ENCODE measurements around the gene ZBTB43. TPM values are rescaled to one million over a fixed set of nuclear protein-coding genes. Genes with fewer than 3 reads are reported as not detected.
A peak's percentile ranks its signal among the peaks of the same experiment; 100 is the strongest.
"Not testable (repeated sequence)": the region's sequence is repeated elsewhere in the genome, so short reads cannot be mapped to it uniquely, and the experiment has no call there.

The ZBTB43 gene
- total RNA-seq, 2 experiments from 2014 or later = 13.6 to 19.1 TPM

- no peak overlapping the region for H3K4me3 Mint-ChIP-seq
- CTCF ChIA-PET = interaction anchor here (0.7 to 22.1 kb wide), 4 partner anchors 22 to 73 kb away, joined by 3 to 704 read pairs (median 3); no protein-coding TSS in a partner anchor
Observed at GRCh38 chr9:126778141-126778540, 26.7 kb upstream of the ZBTB43 start.

GRCh38 chr9:126778696-126779095 lies 26.1 kb upstream of the ZBTB43 start:
- H3K4me1 Mint-ChIP-seq (ENCODE audit: low read depth); ATAC-seq; H3K9me3 Mint-ChIP-seq (ENCODE audit: insufficient read depth); DNase-seq; H3K27ac Mint-ChIP-seq; H3K36me3 Mint-ChIP-seq (ENCODE audit: low read depth); H3K4me3 Mint-ChIP-seq: not testable (repeated sequence)
- peaks cover 19% of the 10 kb centered on the region for H3K27me3 Mint-ChIP-seq (ENCODE audit: low read depth)
- CTCF ChIA-PET = interaction anchor here (0.7 to 22.1 kb wide), 4 partner anchors 22 to 74 kb away, joined by 3 to 704 read pairs (median 3); no protein-coding TSS in a partner anchor
- POLR2A ChIA-PET = interaction anchor here (0.6 kb wide), 2 partner anchors 9 to 48 kb away, joined by 3 to 4 read pairs; no protein-coding TSS in a partner anchor

More at GRCh38 chr9:126778141-126778540, 26.7 kb upstream of the ZBTB43 start:
- Mint-ChIP-seq H3K36me3 (ENCODE audit: low read depth) (no peaks in the 10 kb centered on the region), H3K27me3 (ENCODE audit: low read depth) (peaks cover 22% of the 10 kb centered on the region), H3K4me1 (ENCODE audit: low read depth) (peaks cover 5% of the 10 kb centered on the region), H3K27ac (no peak overlapping the region), H3K9me3 (ENCODE audit: insufficient read depth) (no peaks in the 10 kb centered on the region)
- ATAC-seq = no peak
- POLR2A ChIA-PET = interaction anchor here (0.6 kb wide), 1 partner anchor 9 kb away, joined by 3 read pairs; no protein-coding TSS in a partner anchor
- DNase-seq = no peak

GRCh38 chr9:126781186-126782052 lies 23.4 kb upstream of the ZBTB43 start:
- H3K27me3 Mint-ChIP-seq (ENCODE audit: low read depth) = peaks cover 5% of the 10 kb centered on the region
- no peaks in the 10 kb centered on the region for H3K36me3 Mint-ChIP-seq (ENCODE audit: low read depth)
- POLR2A ChIA-PET = interaction anchor here (1.3 to 1.7 kb wide), 2 partner anchors 12 to 75 kb away, joined by 4 to 8 read pairs; no protein-coding TSS in a partner anchor
- CTCF ChIA-PET = interaction anchor here (0.6 to 22.1 kb wide), 36 partner anchors 9 to 269 kb away, joined by 3 to 704 read pairs (median 4); partner anchors contain the start of genes RALGPS1 and ZBTB43
- H3K27ac Mint-ChIP-seq = no peak overlapping the region
- ATAC-seq (peak; percentile 89), DNase-seq (peak; percentile 86)
- H3K9me3 Mint-ChIP-seq (ENCODE audit: insufficient read depth) = no peaks in the 10 kb centered on the region
- H3K4me3 Mint-ChIP-seq = no peak overlapping the region
- H3K4me1 Mint-ChIP-seq (ENCODE audit: low read depth) = peaks cover 4% of the 10 kb centered on the region

- no peak for DNase-seq
- no peaks in the 10 kb centered on the region for H3K9me3 Mint-ChIP-seq (ENCODE audit: insufficient read depth)
- H3K36me3 Mint-ChIP-seq (ENCODE audit: low read depth) = no peaks in the 10 kb centered on the region
- CTCF ChIA-PET = interaction anchor here (0.6 to 22.1 kb wide), 32 partner anchors 8 to 270 kb away, joined by 3 to 704 read pairs (median 4); partner anchors contain the start of genes RALGPS1 and ZBTB43
- POLR2A ChIA-PET = interaction anchor here (1.3 to 1.7 kb wide), 2 partner anchors 11 to 76 kb away, joined by 4 to 8 read pairs; no protein-coding TSS in a partner anchor
- H3K4me3 Mint-ChIP-seq = no peak overlapping the region
- no peak overlapping the region for H3K27ac Mint-ChIP-seq
- no peak for ATAC-seq
- peaks cover 11% of the 10 kb centered on the region for H3K27me3 Mint-ChIP-seq (ENCODE audit: low read depth)
- H3K4me1 Mint-ChIP-seq (ENCODE audit: low read depth) = peaks cover 4% of the 10 kb centered on the region
Observed at GRCh38 chr9:126782053-126782388, 22.8 kb upstream of the ZBTB43 start.

- Mint-ChIP-seq H3K27me3 (ENCODE audit: low read depth) (peaks cover 26% of the 10 kb centered on the region), H3K9me3 (ENCODE audit: insufficient read depth) (no peaks in the 10 kb centered on the region), H3K4me1 (ENCODE audit: low read depth) (peaks cover 4% of the 10 kb centered on the region), H3K4me3 (no peak overlapping the region), H3K36me3 (ENCODE audit: low read depth) (no peaks in the 10 kb centered on the region), H3K27ac (no peak overlapping the region)
- POLR2A ChIA-PET = interaction anchor here (0.6 kb wide), 1 partner anchor 105 kb away, joined by 3 read pairs; no protein-coding TSS in a partner anchor
- CTCF ChIA-PET = interaction anchor here (0.7 to 22.1 kb wide), 2 partner anchors 79 to 379 kb away, joined by 3 to 704 read pairs; no protein-coding TSS in a partner anchor
- no peak for ATAC-seq
- no peak for DNase-seq
Observed at GRCh38 chr9:126783949-126784348, 20.9 kb upstream of the ZBTB43 start.

GRCh38 chr9:126784401-126784800 lies 20.4 kb upstream of the ZBTB43 start:
- H3K9me3 Mint-ChIP-seq (ENCODE audit: insufficient read depth) = no peaks in the 10 kb centered on the region
- H3K27ac Mint-ChIP-seq = no peak overlapping the region
- H3K27me3 Mint-ChIP-seq (ENCODE audit: low read depth) = peaks cover 27% of the 10 kb centered on the region
- no peaks in the 10 kb centered on the region for H3K36me3 Mint-ChIP-seq (ENCODE audit: low read depth)
- ATAC-seq (no peak), DNase-seq (no peak)
- POLR2A ChIA-PET = no interaction called here
- CTCF ChIA-PET = interaction anchor here (22.1 kb wide), 1 partner anchor 79 kb away, joined by 704 read pairs; no protein-coding TSS in a partner anchor
- H3K4me3 Mint-ChIP-seq = no peak overlapping the region
- peaks cover 4% of the 10 kb centered on the region for H3K4me1 Mint-ChIP-seq (ENCODE audit: low read depth)

GRCh38 chr9:126784841-126785240 lies 20.0 kb upstream of the ZBTB43 start:
- DNase-seq; H3K27ac Mint-ChIP-seq; ATAC-seq; H3K36me3 Mint-ChIP-seq (ENCODE audit: low read depth); H3K4me3 Mint-ChIP-seq; H3K4me1 Mint-ChIP-seq (ENCODE audit: low read depth); H3K9me3 Mint-ChIP-seq (ENCODE audit: insufficient read depth); POLR2A ChIA-PET: not testable (repeated sequence)
- CTCF ChIA-PET = interaction anchor here (22.1 kb wide), 1 partner anchor 80 kb away, joined by 704 read pairs; no protein-coding TSS in a partner anchor
- H3K27me3 Mint-ChIP-seq (ENCODE audit: low read depth) = peaks cover 27% of the 10 kb centered on the region

GRCh38 chr9:126788046-126788445 lies 16.8 kb upstream of the ZBTB43 start:
- peaks cover 46% of the 10 kb centered on the region for H3K27me3 Mint-ChIP-seq (ENCODE audit: low read depth)
- ATAC-seq (no peak), DNase-seq (no peak)
- H3K36me3 Mint-ChIP-seq (ENCODE audit: low read depth) = no peaks in the 10 kb centered on the region
- H3K4me3 Mint-ChIP-seq = no peak overlapping the region
- no peaks in the 10 kb centered on the region for H3K9me3 Mint-ChIP-seq (ENCODE audit: insufficient read depth)
- no peaks in the 10 kb centered on the region for H3K4me1 Mint-ChIP-seq (ENCODE audit: low read depth)
- ChIA-PET POLR2A (interaction anchor here (0.6 kb wide), 1 partner anchor 198 kb away, joined by 4 read pairs; no protein-coding TSS in a partner anchor), CTCF (interaction anchor here (6.9 kb wide), 1 partner anchor 82 kb away, joined by 45 read pairs; no protein-coding TSS in a partner anchor)
- no peak overlapping the region for H3K27ac Mint-ChIP-seq

- no peak overlapping the region for H3K4me3 Mint-ChIP-seq
- no peaks in the 10 kb centered on the region for H3K9me3 Mint-ChIP-seq (ENCODE audit: insufficient read depth)
- ChIA-PET POLR2A (no interaction called here), CTCF (interaction anchor here (2.1 to 6.9 kb wide), 2 partner anchors 83 to 99 kb away, joined by 7 to 45 read pairs; no protein-coding TSS in a partner anchor)
- peaks cover 48% of the 10 kb centered on the region for H3K27me3 Mint-ChIP-seq (ENCODE audit: low read depth)
- H3K36me3 Mint-ChIP-seq (ENCODE audit: low read depth) = no peaks in the 10 kb centered on the region
- DNase-seq = no peak
- no peak for ATAC-seq
- H3K27ac Mint-ChIP-seq = no peak overlapping the region
- no peaks in the 10 kb centered on the region for H3K4me1 Mint-ChIP-seq (ENCODE audit: low read depth)
Observed at GRCh38 chr9:126788634-126789349, 16.0 kb upstream of the ZBTB43 start.

- Mint-ChIP-seq H3K27ac (no peak overlapping the region), H3K4me1 (ENCODE audit: low read depth) (no peaks in the 10 kb centered on the region), H3K36me3 (ENCODE audit: low read depth) (no peaks in the 10 kb centered on the region), H3K27me3 (ENCODE audit: low read depth) (peaks cover 54% of the 10 kb centered on the region), H3K4me3 (no peak overlapping the region), H3K9me3 (ENCODE audit: insufficient read depth) (no peaks in the 10 kb centered on the region)
- CTCF ChIA-PET = interaction anchor here (1.0 to 6.9 kb wide), 4 partner anchors 9 to 100 kb away, joined by 3 to 45 read pairs (median 8); no protein-coding TSS in a partner anchor
- POLR2A ChIA-PET = interaction anchor here (1.0 kb wide), 1 partner anchor 14 kb away, joined by 4 read pairs; the partner anchor contains the start of gene ZBTB43
- ATAC-seq (no peak), DNase-seq (no peak)
Observed at GRCh38 chr9:126790561-126790960, 14.3 kb upstream of the ZBTB43 start.
